ENCODE results near the gene NEDD8.

DNA sequence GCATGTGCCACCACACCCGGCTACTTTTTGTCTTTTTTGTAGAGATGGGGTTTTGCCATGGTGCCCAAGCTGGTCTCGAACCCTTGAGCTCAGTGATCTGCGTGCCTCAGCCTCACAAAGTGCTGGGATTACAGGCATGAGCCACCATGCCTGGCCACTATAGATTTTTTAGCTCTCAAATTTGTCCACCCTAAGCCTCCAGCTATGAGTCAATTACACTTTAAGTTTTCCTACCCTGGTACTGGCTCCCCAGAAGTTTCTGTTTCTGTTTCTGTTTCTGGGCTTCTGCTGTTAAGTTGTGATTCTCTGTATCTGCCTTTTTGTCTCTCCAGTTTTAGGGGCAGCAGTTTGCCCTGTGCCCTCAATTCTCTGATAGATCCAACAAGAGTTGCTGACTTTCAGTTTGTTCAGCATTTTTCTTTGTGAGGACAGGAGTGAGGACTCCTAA lies 14.6 kb upstream of the NEDD8 start:
- TF ChIP-seq, protein P1, sequence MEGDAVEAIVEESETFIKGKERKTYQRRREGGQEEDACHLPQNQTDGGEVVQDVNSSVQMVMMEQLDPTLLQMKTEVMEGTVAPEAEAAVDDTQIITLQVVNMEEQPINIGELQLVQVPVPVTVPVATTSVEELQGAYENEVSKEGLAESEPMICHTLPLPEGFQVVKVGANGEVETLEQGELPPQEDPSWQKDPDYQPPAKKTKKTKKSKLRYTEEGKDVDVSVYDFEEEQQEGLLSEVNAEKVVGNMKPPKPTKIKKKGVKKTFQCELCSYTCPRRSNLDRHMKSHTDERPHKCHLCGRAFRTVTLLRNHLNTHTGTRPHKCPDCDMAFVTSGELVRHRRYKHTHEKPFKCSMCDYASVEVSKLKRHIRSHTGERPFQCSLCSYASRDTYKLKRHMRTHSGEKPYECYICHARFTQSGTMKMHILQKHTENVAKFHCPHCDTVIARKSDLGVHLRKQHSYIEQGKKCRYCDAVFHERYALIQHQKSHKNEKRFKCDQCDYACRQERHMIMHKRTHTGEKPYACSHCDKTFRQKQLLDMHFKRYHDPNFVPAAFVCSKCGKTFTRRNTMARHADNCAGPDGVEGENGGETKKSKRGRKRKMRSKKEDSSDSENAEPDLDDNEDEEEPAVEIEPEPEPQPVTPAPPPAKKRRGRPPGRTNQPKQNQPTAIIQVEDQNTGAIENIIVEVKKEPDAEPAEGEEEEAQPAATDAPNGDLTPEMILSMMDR (IDR thresholded peaks at IDR 0.05): no peak
- TF ChIP-seq POLR2A (IDR thresholded peaks at IDR 0.05): no peak

All from testis (tissue), 2 donors.